HCT116 (cell line): ENCODE measurements around the gene S1PR2. TPM values are rescaled to one million over a fixed set of nuclear protein-coding genes. Genes with fewer than 3 reads are reported as not detected.

Experiments used
- ATAC-seq: fragments of 200-7000 bp; cut with Tn5 transposase; 2 replicates; pipeline ENCODE4 v1.9.1; 2020; ENCODE audit warnings: mild to moderate bottlenecking, moderate library complexity
- BruUV-seq: library from RNA; stranded (reverse); fragments of 400-500 nt; replicated peaks from 2 replicates; lab custom pipeline; 2021; lab: Mats Ljungman, UMichigan
- CTCF ChIA-PET: fragments of 300-600 bp; sonication (Branson Sonifier 250); formaldehyde crosslinking; loops from one replicate; lab custom pipeline; 2021; ENCODE audit warnings: antibody characterized with exemption; lab: Charles Lee
- POLR2A ChIA-PET: fragments of 300-600, 350-600 bp; sonication (Branson Sonifier 250); formaldehyde crosslinking; loops from one replicate; lab custom pipeline; 2021; ENCODE audit warnings: antibody characterized with exemption; lab: Charles Lee
- RAD21 ChIA-PET, 2 experiments: fragments of 300-600 bp; sonication (Branson Sonifier 250); formaldehyde crosslinking; loops; one replicate each; lab custom pipeline; 2023; ENCODE audit warnings: low total read pairs in 2 of 2; ENCODE audit not compliant: uncharacterized antibody in 2 of 2, unreplicated experiment in 2 of 2, low non-redundant PET in 1 of 2; lab: Charles Lee
- DNase-seq: peaks from one replicate; pipeline ENCODE4 v3.0.0-alpha.2; 2010; ENCODE audit warnings: low read depth, low spot score
- H2AFZ ChIP-seq: fragments of 200-600 bp; shearing (Covaris generic), sonication (generic); 2 replicates; pipeline ENCODE4 v1.6.1; 2017; ENCODE audit warnings: low read depth, mixed run types, mixed read lengths, antibody characterized with exemption, low read length; ENCODE audit not compliant: poor library complexity, severe bottlenecking
- H3K27ac ChIP-seq: 2 replicates; pipeline ENCODE4 v1.5.1; 2012; ENCODE audit warnings: low read depth, low read length
- H3K27me3 ChIP-seq: fragments of 200-600 bp; sonication (generic); 2 replicates; pipeline ENCODE4 v1.6.1; 2016; ENCODE audit warnings: mixed run types, low read length, mixed read lengths; ENCODE audit not compliant: insufficient read depth
- H3K36me3 ChIP-seq, 2 experiments: fragments of 200-500 bp in 1 of 2; fragments of 200-600 bp in 1 of 2; sonication (Bioruptor generic) in 1 of 2; sonication (generic) in 1 of 2; 2 replicates each; pipeline versions ENCODE4 v1.5.1 to v1.6.1; 2014 to 2016; ENCODE audit warnings: low read length in 2 of 2, inconsistent platforms in 1 of 2, mixed read lengths in 1 of 2, mixed run types in 1 of 2; ENCODE audit not compliant: insufficient read depth in 2 of 2, control insufficient read depth in 1 of 2
- H3K4me1 ChIP-seq, 2 experiments: fragments of 200-600 bp in 1 of 2; sonication (generic) in 1 of 2; 2 replicates each; pipeline versions ENCODE4 v1.5.1 to v1.6.1; 2012 to 2017; ENCODE audit warnings: low read length in 2 of 2, inconsistent platforms in 1 of 2, mild to moderate bottlenecking in 1 of 2, mixed read lengths in 1 of 2, mixed run types in 1 of 2, moderate library complexity in 1 of 2; ENCODE audit not compliant: insufficient read depth in 2 of 2, control insufficient read depth in 1 of 2
- H3K4me2 ChIP-seq: fragments of 200-600 bp; sonication (generic); 2 replicates; pipeline ENCODE4 v1.6.1; 2017; ENCODE audit warnings: mixed run types, low read length, mixed read lengths
- H3K4me3 ChIP-seq, 2 experiments: fragments of 200-600 bp in 1 of 2; sonication (generic) in 1 of 2; replicated peaks in 1 of 2; 2 replicates each; pipeline ENCODE4 v1.5.1; 2011 to 2016; ENCODE audit warnings: low read length in 2 of 2, control low read depth in 1 of 2, low read depth in 1 of 2, mild to moderate bottlenecking in 1 of 2, mixed read lengths in 1 of 2, mixed run types in 1 of 2
- H3K79me2 ChIP-seq: fragments of 200-600 bp; sonication (generic); 2 replicates; pipeline ENCODE4 v1.6.1; 2017; ENCODE audit warnings: mild to moderate bottlenecking, mixed run types, low read length, moderate library complexity, mixed read lengths; ENCODE audit not compliant: insufficient read depth
- H3K9ac ChIP-seq: fragments of 200-600 bp; sonication (generic); 2 replicates; pipeline ENCODE4 v1.6.1; 2016; ENCODE audit warnings: low read length, mixed read lengths
- H3K9me2 ChIP-seq: fragments of 200-600 bp; sonication (generic), shearing (Covaris generic); 2 replicates; pipeline ENCODE4 v1.6.1; 2017; ENCODE audit warnings: mixed run types, mild to moderate bottlenecking, moderate library complexity; ENCODE audit not compliant: insufficient read depth
- H3K9me3 ChIP-seq, 2 experiments: fragments of 200-500 bp in 1 of 2; fragments of 200-600 bp in 1 of 2; sonication (Bioruptor generic) in 1 of 2; sonication (generic) in 1 of 2; 2 replicates each; pipeline ENCODE4 v1.6.1; 2014 to 2017; ENCODE audit warnings: low read length in 2 of 2, mixed read lengths in 2 of 2, inconsistent platforms in 1 of 2, low read depth in 1 of 2, mild to moderate bottlenecking in 1 of 2, mixed run types in 1 of 2, moderate library complexity in 1 of 2; ENCODE audit not compliant: control insufficient read depth in 1 of 2, insufficient read depth in 1 of 2
- H4K20me1 ChIP-seq: fragments of 200-600 bp; sonication (generic), shearing (Covaris generic); 2 replicates; pipeline ENCODE4 v1.6.1; 2017; ENCODE audit warnings: mixed run types, mild to moderate bottlenecking, moderate library complexity; ENCODE audit not compliant: insufficient read depth
- ATF3 ChIP-seq: IDR thresholded peaks from 2 replicates; pipeline ENCODE4 v1.6.1; 2012
- CBX3 ChIP-seq: IDR thresholded peaks from 2 replicates; pipeline ENCODE4 v1.6.1; 2012; ENCODE audit warnings: low read depth
- CEBPB ChIP-seq: IDR thresholded peaks from 2 replicates; pipeline ENCODE4 v1.6.1; 2012; ENCODE audit warnings: low read depth
- CTCF ChIP-seq, 3 experiments: fragments of 200-600 bp in 1 of 3; sonication (generic) in 1 of 3; IDR thresholded peaks in 2 of 3; conservative IDR thresholded peaks in 1 of 3; 2 replicates each; pipeline ENCODE4 v1.5.1; 2012 to 2017; ENCODE audit warnings: low read depth in 2 of 3, low read length in 2 of 3, antibody characterized with exemption in 1 of 3, borderline replicate concordance in 1 of 3, control low read depth in 1 of 3, mild to moderate bottlenecking in 1 of 3, mixed read lengths in 1 of 3, mixed run types in 1 of 3, moderate library complexity in 1 of 3; ENCODE audit not compliant: insufficient read depth in 1 of 3
- ELF1 ChIP-seq: IDR thresholded peaks from 2 replicates; pipeline ENCODE4 v1.6.1; 2012; ENCODE audit warnings: low read depth, borderline replicate concordance
- EZH2phosphoT487 ChIP-seq: fragments of 200-600 bp; IDR thresholded peaks from 2 replicates; pipeline ENCODE4 v1.6.1; 2018; ENCODE audit warnings: antibody characterized with exemption, borderline replicate concordance
- FOSL1 ChIP-seq: IDR thresholded peaks from 2 replicates; pipeline ENCODE4 v1.6.1; 2012; ENCODE audit warnings: low read depth
- JUND ChIP-seq: IDR thresholded peaks from 2 replicates; pipeline ENCODE4 v1.6.1; 2012
- MAX ChIP-seq: IDR thresholded peaks from 2 replicates; pipeline ENCODE4 v1.6.1; 2012
- POLR2A ChIP-seq: IDR thresholded peaks from 2 replicates; pipeline ENCODE4 v1.7.0; 2011; ENCODE audit warnings: borderline replicate concordance; ENCODE audit not compliant: insufficient read depth, insufficient read length; ENCODE audit errors: extremely low read depth
- RAD21 ChIP-seq: IDR thresholded peaks from 2 replicates; pipeline ENCODE4 v1.6.1; 2012; ENCODE audit warnings: low read depth, mild to moderate bottlenecking
- REST ChIP-seq: IDR thresholded peaks from 2 replicates; pipeline ENCODE4 v1.6.1; 2012; ENCODE audit warnings: low read depth
- SIN3A ChIP-seq: IDR thresholded peaks from 2 replicates; pipeline ENCODE4 v1.6.1; 2012; ENCODE audit warnings: low read depth
- SP1 ChIP-seq: IDR thresholded peaks from 2 replicates; pipeline ENCODE4 v1.6.1; 2012; ENCODE audit warnings: low read depth
- YY1 ChIP-seq: IDR thresholded peaks from 2 replicates; pipeline ENCODE4 v1.6.1; 2011; ENCODE audit warnings: low read length, low read depth, moderate library complexity, mild to moderate bottlenecking; ENCODE audit not compliant: insufficient replicate concordance; ENCODE audit errors: extremely low read depth
- ZFX ChIP-seq: fragments of 450-650 bp; IDR thresholded peaks from 2 replicates; pipeline ENCODE4 v1.6.1; 2017
- ZNF274 ChIP-seq: fragments of 200-500 bp; sonication (Bioruptor generic); IDR thresholded peaks from 2 replicates; pipeline ENCODE4 v1.6.1; 2014; ENCODE audit warnings: mild to moderate bottlenecking, low read depth, low read length, inconsistent platforms
- intact Hi-C: fragments of 100-400 bp; cut with micrococcal nuclease; formaldehyde crosslinking; loops from 2 replicates; pipeline ENCODE4 v1.10.0; 2022
- total RNA-seq: library from RNA; stranded (reverse); gene quantifications from one replicate; pipeline ENCODE4 v1.2.1, GENCODE V29; 2021; ENCODE audit not compliant: unreplicated experiment

Gene S1PR2
- total RNA-seq, 1 experiment from 2014 or later = 6.1 TPM

GRCh38 chr19:10183926-10184325 is 47.2 kb downstream of the S1PR2 start:
- DNase-seq (no peak), ATAC-seq (no peak)
- peaks cover 96% of the 10 kb centered on the region for H3K79me2 ChIP-seq
- H3K4me3 ChIP-seq = no peak overlapping the region
- ChIA-PET RAD21 (no interaction called here), CTCF (no interaction called here), POLR2A (no interaction called here)
- peaks cover 24 to 42% of the 10 kb centered on the region in 2 experiments for H3K36me3 ChIP-seq
- no TSS peak for BruUV-seq
- intact Hi-C loops = no loop called here
- no peak overlapping the region for H3K4me2 ChIP-seq
- no peaks in the 10 kb centered on the region for H3K9me2 ChIP-seq
- peaks cover 25% of the 10 kb centered on the region; the same call in 1 of the 2 replicates for H4K20me1 ChIP-seq
- TF ChIP-seq ZNF274 (no peak), MAX (no peak), POLR2A (no peak), CBX3 (no peak), ELF1 (no peak), SIN3A (no peak)
- no peak overlapping the region for H2AFZ ChIP-seq
- H3K27ac ChIP-seq = no peak overlapping the region
- no peak overlapping the region for H3K9ac ChIP-seq
- H3K4me1 ChIP-seq = no peaks in the 10 kb centered on the region
- H3K9me3 ChIP-seq = no peaks in the 10 kb centered on the region
- H3K27me3 ChIP-seq = no peaks in the 10 kb centered on the region

GRCh38 chr19:10182847-10183246 is 48.3 kb downstream of the S1PR2 start:
- H3K9me2 ChIP-seq = no peaks in the 10 kb centered on the region
- H3K9ac ChIP-seq = no peak overlapping the region
- ChIA-PET RAD21 (no interaction called here), CTCF (no interaction called here), POLR2A (no interaction called here)
- H2AFZ ChIP-seq = no peak overlapping the region
- H3K9me3 ChIP-seq = no peaks in the 10 kb centered on the region
- no peak overlapping the region for H3K4me2 ChIP-seq
- intact Hi-C loops = no loop called here
- no peaks in the 10 kb centered on the region for H3K27me3 ChIP-seq
- H4K20me1 ChIP-seq = peaks cover 20% of the 10 kb centered on the region; the same call in 1 of the 2 replicates
- H3K27ac ChIP-seq = no peak overlapping the region
- DNase-seq (no peak), ATAC-seq (no peak)
- H3K79me2 ChIP-seq = peaks cover 85% of the 10 kb centered on the region
- H3K36me3 ChIP-seq = peaks cover 27 to 42% of the 10 kb centered on the region in 2 experiments
- no peak for TF ChIP-seq SIN3A
- no peak for TF ChIP-seq ATF3
- TF ChIP-seq FOSL1 = no peak
- TF ChIP-seq EZH2phosphoT487 = no peak
- TF ChIP-seq ZFX = no peak
- no peak for TF ChIP-seq REST
- no peak for TF ChIP-seq CBX3
- no peak for TF ChIP-seq RAD21
- no peak for TF ChIP-seq YY1
- no peak for TF ChIP-seq CEBPB
- TF ChIP-seq CTCF (IDR thresholded peaks at IDR 0.05 in 2 of 3, conservative IDR thresholded peaks at IDR 0.05 in 1 of 3; ENCODE audit: borderline replicate concordance in 1 of 3, insufficient read depth in 1 of 3, low read depth in 2 of 3, low read length in 2 of 3) = no peak
- no peak for TF ChIP-seq JUND
- TF ChIP-seq SP1 = no peak
- no peaks in the 10 kb centered on the region for H3K4me1 ChIP-seq
- no peak overlapping the region for H3K4me3 ChIP-seq
- no TSS peak for BruUV-seq
